ENCODE results near the gene GRM6.

GRM6 gene

DNA sequence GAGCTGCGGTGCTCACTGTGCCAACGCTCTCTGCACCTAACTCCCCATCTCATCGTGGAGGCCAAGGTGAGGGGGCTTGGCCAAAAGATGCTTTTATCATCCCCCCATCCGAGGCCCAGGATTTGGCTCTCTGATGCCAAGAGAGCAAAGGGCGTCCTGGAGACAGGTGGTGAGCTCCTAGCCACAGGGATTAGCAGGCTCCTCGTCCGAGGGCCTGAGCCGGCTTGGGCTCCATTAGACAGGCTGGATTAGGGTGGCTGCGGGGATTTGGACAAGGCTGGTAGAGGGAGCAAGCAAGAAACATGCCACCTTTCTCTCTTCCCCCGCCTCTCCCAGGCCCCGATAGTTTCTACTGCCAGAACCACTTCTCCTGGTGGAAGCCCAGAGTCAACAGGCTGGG lies 1.0 kb upstream of the GRM6 start:
- WGBS (ENCODE audit: extremely low coverage, insufficient coverage, insufficient read length): no CpG with 5 or more reads among the region's 11 CpGs
- H3K27ac ChIP-seq (ENCODE audit: low read depth, low read length): no peak overlapping the region

DNA sequence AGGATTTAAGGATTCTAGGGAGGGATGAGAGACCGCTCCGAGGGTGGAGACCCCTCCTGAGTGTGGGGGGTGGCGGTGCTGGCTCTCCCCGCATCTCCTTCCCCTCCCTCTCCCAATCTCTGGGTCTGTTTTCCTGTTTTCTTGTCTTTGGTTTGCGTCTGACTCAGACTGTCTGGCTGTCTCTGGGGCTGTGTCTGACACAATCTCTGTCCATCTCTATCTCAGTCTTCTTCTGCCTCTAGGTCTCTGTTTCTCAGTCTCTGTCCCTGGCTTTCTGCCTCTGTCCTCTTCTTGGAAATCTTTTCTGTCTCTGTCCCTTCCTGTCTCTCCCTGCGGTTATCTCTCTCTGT lies 196 bp upstream of the GRM6 start:
- no peak overlapping the region for H3K14ac ChIP-seq (ENCODE audit: low read length)
- peaks cover 4% of the 10 kb centered on the region in 2 experiments for H3K4me1 ChIP-seq (ENCODE audit: control insufficient read depth in 1 of 2, insufficient read depth in 2 of 2, low read length in 2 of 2)
- H3K9ac ChIP-seq (ENCODE audit: low read length): no peak overlapping the region
- no peaks in the 10 kb centered on the region for H3K36me3 ChIP-seq (ENCODE audit: control insufficient read depth in 1 of 2, insufficient read depth in 2 of 2, low read length in 2 of 2)
- no peak overlapping the region for H2AK5ac ChIP-seq (ENCODE audit: low read length)
- peaks cover 26% of the 10 kb centered on the region for H3K27me3 ChIP-seq (ENCODE audit: insufficient read depth, low read length)
- no peaks in the 10 kb centered on the region for H3K79me1 ChIP-seq (ENCODE audit: low read length)
- no peak overlapping the region for H3K4me3 ChIP-seq (ENCODE audit: low read depth, low read length)
- no peak overlapping the region for H3K27ac ChIP-seq (ENCODE audit: low read depth, low read length)
- no peak overlapping the region for H3K23ac ChIP-seq (ENCODE audit: low read length)
- no peak overlapping the region for H4K12ac ChIP-seq (ENCODE audit: low read depth, low read length)
- DNase-seq: no peak
- no peaks in the 10 kb centered on the region for H3K79me2 ChIP-seq (ENCODE audit: control insufficient read depth, insufficient read depth, low read length, poor library complexity)
- no peak overlapping the region for H2BK5ac ChIP-seq (ENCODE audit: low read depth, low read length, poor library complexity)
- no peak overlapping the region for H3K18ac ChIP-seq (ENCODE audit: low read length)
- H4K91ac ChIP-seq (ENCODE audit: low read depth, low read length): no peak overlapping the region
- H4K8ac ChIP-seq (ENCODE audit: low read depth, low read length): no peak overlapping the region
- no peak overlapping the region for H2AFZ ChIP-seq (ENCODE audit: insufficient read depth, low read length, poor library complexity)
- H2BK12ac ChIP-seq (ENCODE audit: low read length): no peak overlapping the region
- H3K4ac ChIP-seq (ENCODE audit: low read depth, low read length): no peak overlapping the region
- no peak overlapping the region for H2BK120ac ChIP-seq (ENCODE audit: insufficient read depth, low read length, poor library complexity)
- H3K4me2 ChIP-seq (ENCODE audit: low read length): peak overlapping the region; percentile 55
- peaks cover 36% of the 10 kb centered on the region for H3K9me3 ChIP-seq (ENCODE audit: insufficient read depth, low read depth, low read length)
- no CpG with 5 or more reads among the region's 6 CpGs for WGBS (ENCODE audit: extremely low coverage, insufficient coverage, insufficient read length)

More for the DNA sequence above, 1.0 kb upstream of the GRM6 start:
- Histone ChIP-seq H3K79me1 (ENCODE audit: low read length) (no peaks in the 10 kb centered on the region), H3K23ac (ENCODE audit: low read length) (no peak overlapping the region), H3K9me3 (ENCODE audit: insufficient read depth, low read depth, low read length) (peaks cover 33% of the 10 kb centered on the region), H4K12ac (ENCODE audit: low read depth, low read length) (no peak overlapping the region), H3K14ac (ENCODE audit: low read length) (no peak overlapping the region), H2AFZ (ENCODE audit: insufficient read depth, low read length, poor library complexity) (no peak overlapping the region), H3K27me3 (ENCODE audit: insufficient read depth, low read length) (peaks cover 26% of the 10 kb centered on the region), H2BK12ac (ENCODE audit: low read length) (no peak overlapping the region), H4K8ac (ENCODE audit: low read depth, low read length) (no peak overlapping the region), H3K79me2 (ENCODE audit: control insufficient read depth, insufficient read depth, low read length, poor library complexity) (no peaks in the 10 kb centered on the region), H2AK5ac (ENCODE audit: low read length) (no peak overlapping the region), H3K36me3 (ENCODE audit: control insufficient read depth in 1 of 2, insufficient read depth in 2 of 2, low read length in 2 of 2) (no peaks in the 10 kb centered on the region), H4K91ac (ENCODE audit: low read depth, low read length) (no peak overlapping the region), H2BK120ac (ENCODE audit: insufficient read depth, low read length, poor library complexity) (no peak overlapping the region), H3K4me1 (ENCODE audit: control insufficient read depth in 1 of 2, insufficient read depth in 2 of 2, low read length in 2 of 2) (peaks cover 4% of the 10 kb centered on the region in 2 experiments), H3K18ac (ENCODE audit: low read length) (no peak overlapping the region), H3K4me3 (ENCODE audit: low read depth, low read length) (no peak overlapping the region), H3K9ac (ENCODE audit: low read length) (no peak overlapping the region), H3K4ac (ENCODE audit: low read depth, low read length) (no peak overlapping the region), H2BK5ac (ENCODE audit: low read depth, low read length, poor library complexity) (no peak overlapping the region), H3K4me2 (ENCODE audit: low read length) (no peak overlapping the region)
- no peak for DNase-seq

- Histone ChIP-seq H3K4me1 (ENCODE audit: control insufficient read depth in 1 of 2, insufficient read depth in 2 of 2, low read length in 2 of 2) (peaks cover 4% of the 10 kb centered on the region in 2 experiments), H2BK120ac (ENCODE audit: insufficient read depth, low read length, poor library complexity) (no peak overlapping the region), H3K14ac (ENCODE audit: low read length) (no peak overlapping the region), H4K12ac (ENCODE audit: low read depth, low read length) (no peak overlapping the region), H2AK5ac (ENCODE audit: low read length) (no peak overlapping the region), H4K8ac (ENCODE audit: low read depth, low read length) (no peak overlapping the region), H3K4me2 (ENCODE audit: low read length) (peak overlapping the region; percentile 55), H3K27ac (ENCODE audit: low read depth, low read length) (no peak overlapping the region), H3K18ac (ENCODE audit: low read length) (no peak overlapping the region), H3K36me3 (ENCODE audit: control insufficient read depth in 1 of 2, insufficient read depth in 2 of 2, low read length in 2 of 2) (no peaks in the 10 kb centered on the region), H4K91ac (ENCODE audit: low read depth, low read length) (no peak overlapping the region), H2BK5ac (ENCODE audit: low read depth, low read length, poor library complexity) (no peak overlapping the region), H3K4ac (ENCODE audit: low read depth, low read length) (no peak overlapping the region), H2BK12ac (ENCODE audit: low read length) (no peak overlapping the region), H2AFZ (ENCODE audit: insufficient read depth, low read length, poor library complexity) (no peak overlapping the region), H3K4me3 (ENCODE audit: low read depth, low read length) (peak overlapping the region; percentile 15), H3K23ac (ENCODE audit: low read length) (no peak overlapping the region), H3K9ac (ENCODE audit: low read length) (no peak overlapping the region), H3K27me3 (ENCODE audit: insufficient read depth, low read length) (peaks cover 26% of the 10 kb centered on the region), H3K79me2 (ENCODE audit: control insufficient read depth, insufficient read depth, low read length, poor library complexity) (no peaks in the 10 kb centered on the region), H3K9me3 (ENCODE audit: insufficient read depth, low read depth, low read length) (peaks cover 48% of the 10 kb centered on the region), H3K79me1 (ENCODE audit: low read length) (no peaks in the 10 kb centered on the region)
- no peak for DNase-seq
- no CpG with 5 or more reads among the region's 53 CpGs for WGBS (ENCODE audit: extremely low coverage, insufficient coverage, insufficient read length)
Observed at GRCh38 chr5:178993955-178994579, 1.1 kb downstream of the GRM6 start.

DNA sequence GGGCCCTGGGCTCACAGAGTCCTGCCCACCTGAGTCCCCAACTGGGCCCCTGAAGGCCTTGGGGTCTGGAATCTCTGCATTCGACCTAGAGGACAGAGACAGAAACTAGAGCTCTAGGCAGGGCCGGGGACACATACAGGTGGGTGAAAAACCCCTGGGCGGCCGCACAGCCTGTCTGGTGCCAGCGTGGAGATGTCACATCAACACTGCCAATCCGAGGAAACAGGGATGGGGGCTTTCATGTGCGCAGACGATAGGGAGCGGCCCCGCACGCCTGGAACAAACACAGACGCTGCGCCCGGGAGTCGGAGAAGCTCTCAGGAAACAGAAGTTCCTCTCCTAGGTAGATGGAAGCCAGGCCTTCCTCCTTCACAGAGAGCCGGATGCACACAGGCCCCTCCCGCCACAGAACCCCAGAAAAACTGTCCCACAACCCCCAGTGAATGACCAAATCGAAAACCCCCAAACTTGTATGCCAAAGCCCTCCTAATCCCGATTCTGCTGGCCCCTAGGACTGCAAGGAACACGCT lies 1.8 kb downstream of the GRM6 start:
- Histone ChIP-seq H2AK5ac (ENCODE audit: low read length) (no peak overlapping the region), H4K8ac (ENCODE audit: low read depth, low read length) (no peak overlapping the region), H3K14ac (ENCODE audit: low read length) (no peak overlapping the region), H3K79me2 (ENCODE audit: control insufficient read depth, insufficient read depth, low read length, poor library complexity) (no peaks in the 10 kb centered on the region), H3K27me3 (ENCODE audit: insufficient read depth, low read length) (peaks cover 26% of the 10 kb centered on the region), H3K4me2 (ENCODE audit: low read length) (no peak overlapping the region), H2AFZ (ENCODE audit: insufficient read depth, low read length, poor library complexity) (no peak overlapping the region), H3K9ac (ENCODE audit: low read length) (no peak overlapping the region), H3K4me1 (ENCODE audit: control insufficient read depth in 1 of 2, insufficient read depth in 2 of 2, low read length in 2 of 2) (peaks cover 4% of the 10 kb centered on the region in 2 experiments), H3K79me1 (ENCODE audit: low read length) (no peaks in the 10 kb centered on the region), H2BK12ac (ENCODE audit: low read length) (no peak overlapping the region), H3K4ac (ENCODE audit: low read depth, low read length) (no peak overlapping the region), H3K27ac (ENCODE audit: low read depth, low read length) (no peak overlapping the region), H3K4me3 (ENCODE audit: low read depth, low read length) (no peak overlapping the region), H3K18ac (ENCODE audit: low read length) (no peak overlapping the region), H3K36me3 (ENCODE audit: control insufficient read depth in 1 of 2, insufficient read depth in 2 of 2, low read length in 2 of 2) (no peaks in the 10 kb centered on the region), H2BK120ac (ENCODE audit: insufficient read depth, low read length, poor library complexity) (no peak overlapping the region), H3K9me3 (ENCODE audit: insufficient read depth, low read depth, low read length) (peaks cover 51% of the 10 kb centered on the region), H4K91ac (ENCODE audit: low read depth, low read length) (no peak overlapping the region), H3K23ac (ENCODE audit: low read length) (no peak overlapping the region), H2BK5ac (ENCODE audit: low read depth, low read length, poor library complexity) (no peak overlapping the region), H4K12ac (ENCODE audit: low read depth, low read length) (no peak overlapping the region)
- WGBS (ENCODE audit: extremely low coverage, insufficient coverage, insufficient read length): no CpG with 5 or more reads among the region's 20 CpGs
- DNase-seq: no peak
